ENCODE results near the gene C3orf20. TPM values are rescaled to one million over a fixed set of nuclear protein-coding genes. Genes with fewer than 3 reads are reported as not detected.

Gene C3orf20
- total and polyA plus RNA-seq, 9 of the 15 experiments (the other 6 are each of a cell fraction or from before 2014, with no cell fraction given), result 0.04 TPM; not detected in 8

DNA sequence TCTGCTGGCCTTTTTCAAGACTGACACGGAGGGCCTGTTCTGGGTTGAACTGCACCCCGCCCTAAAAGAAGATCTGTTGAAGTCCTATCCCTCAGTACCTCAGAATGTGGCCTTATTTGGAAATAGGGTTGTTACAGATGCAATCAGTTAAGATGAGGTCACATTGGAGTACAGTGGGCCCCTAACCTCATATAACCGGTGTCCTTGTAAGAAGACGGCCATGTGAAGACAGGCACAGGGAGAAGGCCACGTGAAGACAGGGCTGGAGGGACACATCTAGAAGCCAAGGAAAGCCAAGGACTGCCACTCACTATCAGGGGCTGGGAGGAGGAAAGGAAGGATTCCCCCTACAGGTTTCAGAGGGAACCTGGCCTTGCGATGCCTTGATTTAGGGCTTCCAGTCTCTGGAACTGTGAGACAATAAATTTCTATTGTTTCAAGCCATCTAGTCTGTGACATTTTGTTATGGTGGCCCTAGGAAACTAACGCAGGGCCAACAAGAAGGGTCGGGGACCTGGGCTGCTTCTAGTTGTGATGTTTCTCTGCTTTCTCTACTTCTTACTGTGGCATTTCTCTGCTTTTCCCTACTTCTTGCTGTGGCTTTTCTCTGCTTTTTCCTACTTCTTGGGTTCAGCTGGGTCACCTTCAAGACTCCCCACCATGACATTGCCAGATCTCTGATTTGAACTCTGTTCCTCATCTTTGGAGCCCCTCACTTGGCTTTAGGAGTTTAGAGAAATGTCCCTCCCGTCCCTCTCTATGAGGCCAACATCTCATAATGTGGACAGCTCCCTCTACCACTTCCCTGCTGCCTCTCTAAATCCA is 28.1 kb upstream of the C3orf20 start (continued):
- TF ChIP-seq, protein P1, sequence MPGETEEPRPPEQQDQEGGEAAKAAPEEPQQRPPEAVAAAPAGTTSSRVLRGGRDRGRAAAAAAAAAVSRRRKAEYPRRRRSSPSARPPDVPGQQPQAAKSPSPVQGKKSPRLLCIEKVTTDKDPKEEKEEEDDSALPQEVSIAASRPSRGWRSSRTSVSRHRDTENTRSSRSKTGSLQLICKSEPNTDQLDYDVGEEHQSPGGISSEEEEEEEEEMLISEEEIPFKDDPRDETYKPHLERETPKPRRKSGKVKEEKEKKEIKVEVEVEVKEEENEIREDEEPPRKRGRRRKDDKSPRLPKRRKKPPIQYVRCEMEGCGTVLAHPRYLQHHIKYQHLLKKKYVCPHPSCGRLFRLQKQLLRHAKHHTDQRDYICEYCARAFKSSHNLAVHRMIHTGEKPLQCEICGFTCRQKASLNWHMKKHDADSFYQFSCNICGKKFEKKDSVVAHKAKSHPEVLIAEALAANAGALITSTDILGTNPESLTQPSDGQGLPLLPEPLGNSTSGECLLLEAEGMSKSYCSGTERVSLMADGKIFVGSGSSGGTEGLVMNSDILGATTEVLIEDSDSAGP (CRISPR knock-in tag; IDR thresholded peaks at IDR 0.05), result no peak
- TF ChIP-seq DDX20 (tag; IDR thresholded peaks at IDR 0.05; ENCODE audit: low read depth) (no peak), EP400 (IDR thresholded peaks at IDR 0.05) (peak; percentile 43; the same call in 1 of the 2 replicates), ZFX (CRISPR knock-in tag; IDR thresholded peaks at IDR 0.05) (no peak), SMARCA5 (IDR thresholded peaks at IDR 0.05) (no peak), KLF16 (IDR thresholded peaks at IDR 0.05) (no peak), NR2C2 (CRISPR knock-in tag; IDR thresholded peaks at IDR 0.05) (no peak), NR2C2 (tag; IDR thresholded peaks at IDR 0.05) (peak; percentile 77), GATAD2A (IDR thresholded peaks at IDR 0.05) (no peak), NFE2 (IDR thresholded peaks at IDR 0.05; ENCODE audit: low read depth) (no peak), LARP7 (IDR thresholded peaks at IDR 0.05) (no peak), ARNT (IDR thresholded peaks at IDR 0.05) (no peak), TEAD1 (CRISPR knock-in tag; IDR thresholded peaks at IDR 0.05) (peak in 1 of 2 experiments; percentile 7; a peak in 1 of 4 replicates), CHD4 (IDR thresholded peaks at IDR 0.05; ENCODE audit: insufficient read depth, insufficient replicate concordance, low read depth, low read length, poor library complexity, severe bottlenecking) (no peak), MED1 (CRISPR knock-in tag; IDR thresholded peaks at IDR 0.05; ENCODE audit: borderline replicate concordance) (no peak), FOXA1 (IDR thresholded peaks at IDR 0.05; ENCODE audit: borderline replicate concordance) (no peak), ZNF165 (CRISPR knock-in tag; IDR thresholded peaks at IDR 0.05; ENCODE audit: borderline replicate concordance) (no peak)
- TF ChIP-seq, protein P2, sequence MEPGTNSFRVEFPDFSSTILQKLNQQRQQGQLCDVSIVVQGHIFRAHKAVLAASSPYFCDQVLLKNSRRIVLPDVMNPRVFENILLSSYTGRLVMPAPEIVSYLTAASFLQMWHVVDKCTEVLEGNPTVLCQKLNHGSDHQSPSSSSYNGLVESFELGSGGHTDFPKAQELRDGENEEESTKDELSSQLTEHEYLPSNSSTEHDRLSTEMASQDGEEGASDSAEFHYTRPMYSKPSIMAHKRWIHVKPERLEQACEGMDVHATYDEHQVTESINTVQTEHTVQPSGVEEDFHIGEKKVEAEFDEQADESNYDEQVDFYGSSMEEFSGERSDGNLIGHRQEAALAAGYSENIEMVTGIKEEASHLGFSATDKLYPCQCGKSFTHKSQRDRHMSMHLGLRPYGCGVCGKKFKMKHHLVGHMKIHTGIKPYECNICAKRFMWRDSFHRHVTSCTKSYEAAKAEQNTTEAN (CRISPR knock-in tag; IDR thresholded peaks at IDR 0.05), result no peak
- TF ChIP-seq, protein P3, sequence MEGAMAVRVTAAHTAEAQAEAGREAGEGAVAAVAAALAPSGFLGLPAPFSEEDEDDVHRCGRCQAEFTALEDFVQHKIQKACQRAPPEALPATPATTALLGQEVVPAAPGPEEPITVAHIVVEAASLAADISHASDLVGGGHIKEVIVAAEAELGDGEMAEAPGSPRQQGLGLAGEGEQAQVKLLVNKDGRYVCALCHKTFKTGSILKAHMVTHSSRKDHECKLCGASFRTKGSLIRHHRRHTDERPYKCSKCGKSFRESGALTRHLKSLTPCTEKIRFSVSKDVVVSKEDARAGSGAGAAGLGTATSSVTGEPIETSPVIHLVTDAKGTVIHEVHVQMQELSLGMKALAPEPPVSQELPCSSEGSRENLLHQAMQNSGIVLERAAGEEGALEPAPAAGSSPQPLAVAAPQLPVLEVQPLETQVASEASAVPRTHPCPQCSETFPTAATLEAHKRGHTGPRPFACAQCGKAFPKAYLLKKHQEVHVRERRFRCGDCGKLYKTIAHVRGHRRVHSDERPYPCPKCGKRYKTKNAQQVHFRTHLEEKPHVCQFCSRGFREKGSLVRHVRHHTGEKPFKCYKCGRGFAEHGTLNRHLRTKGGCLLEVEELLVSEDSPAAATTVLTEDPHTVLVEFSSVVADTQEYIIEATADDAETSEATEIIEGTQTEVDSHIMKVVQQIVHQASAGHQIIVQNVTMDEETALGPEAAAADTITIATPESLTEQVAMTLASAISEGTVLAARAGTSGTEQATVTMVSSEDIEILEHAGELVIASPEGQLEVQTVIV (CRISPR knock-in tag; IDR thresholded peaks at IDR 0.05; ENCODE audit: borderline replicate concordance), result no peak
- TF ChIP-seq, protein P4, sequence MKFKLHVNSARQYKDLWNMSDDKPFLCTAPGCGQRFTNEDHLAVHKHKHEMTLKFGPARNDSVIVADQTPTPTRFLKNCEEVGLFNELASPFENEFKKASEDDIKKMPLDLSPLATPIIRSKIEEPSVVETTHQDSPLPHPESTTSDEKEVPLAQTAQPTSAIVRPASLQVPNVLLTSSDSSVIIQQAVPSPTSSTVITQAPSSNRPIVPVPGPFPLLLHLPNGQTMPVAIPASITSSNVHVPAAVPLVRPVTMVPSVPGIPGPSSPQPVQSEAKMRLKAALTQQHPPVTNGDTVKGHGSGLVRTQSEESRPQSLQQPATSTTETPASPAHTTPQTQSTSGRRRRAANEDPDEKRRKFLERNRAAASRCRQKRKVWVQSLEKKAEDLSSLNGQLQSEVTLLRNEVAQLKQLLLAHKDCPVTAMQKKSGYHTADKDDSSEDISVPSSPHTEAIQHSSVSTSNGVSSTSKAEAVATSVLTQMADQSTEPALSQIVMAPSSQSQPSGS (CRISPR knock-in tag; IDR thresholded peaks at IDR 0.05), result no peak
- TF ChIP-seq, protein P5, sequence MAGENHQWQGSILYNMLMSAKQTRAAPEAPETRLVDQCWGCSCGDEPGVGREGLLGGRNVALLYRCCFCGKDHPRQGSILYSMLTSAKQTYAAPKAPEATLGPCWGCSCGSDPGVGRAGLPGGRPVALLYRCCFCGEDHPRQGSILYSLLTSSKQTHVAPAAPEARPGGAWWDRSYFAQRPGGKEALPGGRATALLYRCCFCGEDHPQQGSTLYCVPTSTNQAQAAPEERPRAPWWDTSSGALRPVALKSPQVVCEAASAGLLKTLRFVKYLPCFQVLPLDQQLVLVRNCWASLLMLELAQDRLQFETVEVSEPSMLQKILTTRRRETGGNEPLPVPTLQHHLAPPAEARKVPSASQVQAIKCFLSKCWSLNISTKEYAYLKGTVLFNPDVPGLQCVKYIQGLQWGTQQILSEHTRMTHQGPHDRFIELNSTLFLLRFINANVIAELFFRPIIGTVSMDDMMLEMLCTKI (IDR thresholded peaks at IDR 0.05; ENCODE audit: partially characterized antibody), result no peak
